Measurements from ENCODE around the gene MACROD2.
"Not testable (repeated sequence)": the region's sequence is repeated elsewhere in the genome, so short reads cannot be mapped to it uniquely, and the experiment has no call there.

MACROD2 gene

DNA sequence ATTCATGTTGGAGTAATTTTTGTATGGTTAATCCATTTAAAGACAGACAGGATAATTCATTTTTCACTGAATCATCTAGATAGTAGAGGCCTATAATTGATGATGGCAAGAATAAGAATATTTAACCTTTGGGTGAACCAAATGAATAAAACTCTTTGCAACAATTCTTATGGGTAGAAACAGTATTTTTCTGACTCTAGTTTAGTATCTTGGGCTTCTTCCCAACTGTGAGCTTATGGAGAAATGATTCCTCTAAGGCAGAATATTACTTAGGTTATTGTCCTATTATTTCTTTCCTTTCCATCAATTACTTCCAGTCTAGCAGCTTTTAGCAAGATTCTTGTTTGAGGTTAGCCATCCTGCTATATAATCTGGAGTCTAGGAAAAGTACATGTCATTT, 1077.0 kb downstream of the MACROD2 start:
- DNase-seq, result no peak

DNA sequence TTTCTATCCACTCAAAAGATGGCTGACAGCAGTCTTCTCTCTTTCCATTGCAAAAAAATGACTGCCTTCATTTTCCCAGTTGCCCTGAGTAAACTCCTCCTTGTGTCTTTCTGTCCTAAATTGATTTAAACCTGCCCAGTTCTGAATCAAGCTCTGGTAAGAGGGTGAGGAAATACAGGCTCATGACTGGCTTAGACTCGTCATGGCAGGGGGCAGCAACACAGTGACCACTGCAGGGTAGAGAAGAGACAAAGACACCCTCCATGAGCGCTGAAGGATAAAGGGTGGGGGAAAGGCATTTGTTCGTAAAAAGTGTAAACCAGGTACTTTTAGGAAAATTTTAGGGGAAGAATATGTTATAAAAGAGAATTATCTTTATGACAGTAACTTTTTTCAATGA, 1080.3 kb downstream of the MACROD2 start:
- no peak for DNase-seq

DNA sequence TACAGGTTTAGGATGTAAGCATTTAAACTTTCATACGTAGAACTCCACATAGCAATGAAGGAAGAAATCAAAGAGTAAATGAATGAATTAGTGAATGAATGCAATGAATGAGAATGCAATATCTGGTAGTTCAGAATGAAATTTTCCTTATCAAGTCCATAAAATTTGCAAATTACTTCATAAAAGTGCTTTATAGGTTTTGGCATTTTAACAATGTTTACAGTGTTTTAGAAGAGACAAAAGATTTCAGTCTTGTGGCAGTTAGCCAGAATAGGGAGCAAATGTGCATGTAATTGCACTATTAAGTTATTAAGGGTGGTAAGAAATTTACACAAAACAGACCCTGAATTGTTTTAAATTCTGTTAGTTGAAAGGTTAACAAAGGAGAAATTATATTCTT, 1081.5 kb downstream of the MACROD2 start:
- DNase-seq, result no peak

DNA sequence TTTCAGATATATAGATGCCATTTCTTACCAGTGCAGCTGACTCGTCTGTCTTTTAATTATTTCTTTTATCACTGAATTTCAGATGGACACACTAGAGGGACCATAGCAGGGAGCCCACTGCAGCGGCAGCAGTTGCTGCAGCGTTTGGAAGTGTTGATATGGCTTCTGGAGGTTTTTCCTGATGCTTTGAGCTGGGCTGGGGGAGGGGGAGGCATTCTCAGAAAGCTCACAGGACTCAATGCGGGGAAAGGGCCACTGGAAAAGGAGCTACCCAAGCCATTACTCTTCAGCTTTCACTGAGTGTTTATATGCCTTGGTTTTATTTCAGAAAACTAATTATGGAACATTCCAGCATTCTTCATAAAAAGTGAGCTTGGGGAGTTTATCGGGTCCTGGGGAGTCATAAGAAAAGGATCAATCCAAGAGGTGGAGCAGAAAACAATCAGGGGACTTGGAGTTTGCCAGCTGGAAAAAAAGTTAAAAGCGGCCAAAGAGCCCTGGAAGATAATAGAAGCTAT, 1082.5 kb downstream of the MACROD2 start:
- DNase-seq, result no peak

DNA sequence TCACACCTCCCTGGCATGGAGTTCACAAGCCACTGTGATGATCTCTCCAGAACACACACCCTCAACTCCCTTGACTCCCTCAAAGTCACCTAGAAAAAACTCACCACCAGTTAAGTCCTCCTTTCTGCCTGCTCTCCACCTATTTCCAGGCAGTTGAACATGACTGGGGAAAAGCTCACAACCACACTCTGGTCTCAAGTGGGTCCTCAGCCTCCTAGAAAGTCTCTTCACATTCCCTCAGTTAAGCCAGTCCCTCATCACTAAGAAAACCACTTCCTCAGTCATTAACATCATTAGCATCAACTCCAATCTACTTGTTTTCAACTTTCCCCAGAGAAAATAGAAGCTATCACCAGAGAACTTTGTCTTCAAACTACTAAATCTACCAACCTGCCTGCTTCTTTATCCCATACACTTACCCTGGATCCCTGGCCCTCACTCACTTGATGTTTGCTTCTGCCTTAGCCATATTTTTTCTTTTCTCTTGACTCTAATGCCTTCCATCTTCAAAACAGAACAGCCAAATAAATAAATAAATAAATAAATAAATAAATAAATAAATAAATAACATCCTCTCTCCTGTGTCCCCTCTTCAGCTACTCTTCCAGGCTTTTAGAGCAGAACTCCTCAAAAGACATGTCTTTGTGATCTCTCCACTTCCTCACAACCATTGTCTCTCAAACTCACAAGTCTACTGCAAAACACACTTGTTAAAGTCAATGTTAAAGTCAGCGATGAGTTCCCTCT, 1084.5 kb downstream of the MACROD2 start:
- DNase-seq, result no peak

DNA sequence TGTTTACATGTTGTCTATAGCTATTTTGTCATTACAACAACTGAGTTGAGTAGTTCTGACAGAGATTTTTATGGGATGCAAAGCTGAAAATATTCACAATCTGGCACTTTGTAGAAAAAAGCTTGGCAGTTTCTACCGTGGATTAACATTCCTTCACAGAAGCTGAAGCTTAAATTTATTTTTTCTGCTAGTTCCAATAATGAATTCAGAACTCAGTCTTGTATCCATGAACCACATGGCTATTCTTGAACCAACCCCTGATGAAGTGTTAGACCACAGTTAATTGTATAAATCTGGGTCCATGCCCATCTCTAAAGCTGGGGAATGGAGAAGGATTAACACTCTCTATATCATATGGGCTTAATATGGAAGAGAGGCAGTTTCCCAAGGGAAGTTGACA, 1085.9 kb downstream of the MACROD2 start:
- no peak for DNase-seq

DNA sequence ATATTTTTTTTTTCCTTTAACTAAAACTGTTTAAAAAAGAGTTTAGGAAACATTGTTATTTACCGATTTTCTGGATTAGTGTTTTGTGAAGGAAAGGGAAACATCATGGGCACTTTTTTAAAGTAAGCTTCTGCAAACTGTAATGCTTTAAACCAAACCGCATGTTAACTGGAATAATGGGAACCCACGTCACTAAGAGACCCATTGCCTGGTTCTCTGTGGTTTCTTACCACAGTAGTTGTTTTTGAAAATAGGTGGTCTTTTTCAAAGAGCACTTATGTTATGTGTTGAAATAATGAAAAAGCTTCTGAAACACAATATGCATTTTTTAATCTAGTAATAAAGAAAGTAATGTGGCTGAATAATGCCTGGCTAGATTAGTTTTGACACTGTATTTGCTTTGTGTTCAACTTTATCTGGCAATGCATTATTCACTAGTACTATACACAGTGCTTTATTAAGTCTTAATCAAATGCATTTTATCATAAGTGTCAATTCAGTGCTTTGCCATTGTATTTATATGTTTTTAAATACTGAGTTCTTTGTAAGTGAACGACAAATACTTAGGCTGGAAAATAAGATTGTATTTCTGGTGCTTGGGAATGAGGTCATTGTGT, 1096.2 kb downstream of the MACROD2 start:
- no peak for DNase-seq

DNA sequence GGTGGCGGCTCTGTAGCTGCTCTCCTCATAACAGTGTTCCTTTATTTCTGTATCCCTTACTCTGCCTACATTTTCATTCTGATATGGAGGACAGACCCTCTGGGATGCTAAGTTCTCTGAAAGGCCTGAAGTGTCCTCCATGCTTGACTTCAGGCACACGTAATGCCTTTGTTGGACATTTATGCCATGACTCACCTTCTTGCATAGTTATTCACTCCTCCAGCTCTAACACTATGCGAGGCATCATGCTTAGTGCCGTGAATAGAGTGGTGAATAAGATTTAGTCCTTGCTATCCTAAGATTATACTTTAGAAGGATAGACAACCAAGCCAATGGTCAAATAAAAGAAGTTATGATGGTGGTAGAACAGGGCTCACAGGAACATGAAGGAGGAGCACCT, 1103.0 kb downstream of the MACROD2 start:
- DNase-seq, result no peak

DNA sequence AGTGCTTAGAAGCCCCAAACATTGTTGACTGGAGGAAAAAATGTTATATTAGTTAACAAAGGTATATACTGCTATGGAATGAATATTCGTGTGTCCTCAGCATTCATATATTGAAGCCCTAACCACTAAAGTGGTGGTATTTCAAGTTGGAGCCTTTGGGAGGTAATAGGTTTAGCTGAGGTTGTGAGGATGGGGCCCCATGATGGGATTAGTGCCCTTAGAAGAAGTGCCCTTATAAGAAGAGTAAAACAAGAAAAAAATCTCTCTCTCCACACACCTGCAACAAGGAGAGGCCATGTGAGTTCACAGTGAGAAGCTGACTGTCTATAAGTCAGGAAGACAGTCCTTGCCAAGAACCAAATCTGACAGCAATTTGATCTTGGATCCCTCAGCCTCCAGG, 1103.8 kb downstream of the MACROD2 start:
- no peak for DNase-seq

DNA sequence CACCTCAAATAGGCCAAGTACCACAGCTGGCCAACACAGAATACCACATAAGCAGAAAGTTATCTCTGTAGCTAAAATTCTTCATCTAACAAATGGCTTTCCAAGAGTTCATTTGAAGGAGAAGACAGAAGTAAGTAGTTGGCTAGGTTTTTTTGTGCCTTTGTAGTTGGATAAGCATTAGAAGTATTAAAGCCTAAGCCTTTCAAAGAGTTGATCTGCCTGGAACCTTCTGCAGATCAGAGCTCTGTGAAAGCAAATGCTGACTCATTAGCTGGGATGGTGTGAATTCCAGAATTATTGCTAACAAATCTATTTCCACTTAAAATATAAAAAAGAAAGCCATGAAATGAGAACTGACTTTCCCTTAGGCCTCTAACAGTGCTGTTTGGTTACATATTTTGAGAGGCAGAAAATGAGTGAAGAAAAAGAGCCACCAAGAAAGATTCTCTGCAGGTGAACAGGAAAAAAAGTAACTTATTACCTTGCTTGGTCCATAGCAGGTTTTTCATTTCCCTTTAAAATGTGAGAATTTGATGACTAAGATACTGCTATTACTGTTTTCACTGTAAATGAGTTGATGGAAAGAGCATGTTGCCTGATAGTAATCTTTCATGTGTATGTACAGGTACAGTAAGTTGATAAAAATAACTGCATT, 1105.3 kb downstream of the MACROD2 start:
- DNase-seq, result no peak

DNA sequence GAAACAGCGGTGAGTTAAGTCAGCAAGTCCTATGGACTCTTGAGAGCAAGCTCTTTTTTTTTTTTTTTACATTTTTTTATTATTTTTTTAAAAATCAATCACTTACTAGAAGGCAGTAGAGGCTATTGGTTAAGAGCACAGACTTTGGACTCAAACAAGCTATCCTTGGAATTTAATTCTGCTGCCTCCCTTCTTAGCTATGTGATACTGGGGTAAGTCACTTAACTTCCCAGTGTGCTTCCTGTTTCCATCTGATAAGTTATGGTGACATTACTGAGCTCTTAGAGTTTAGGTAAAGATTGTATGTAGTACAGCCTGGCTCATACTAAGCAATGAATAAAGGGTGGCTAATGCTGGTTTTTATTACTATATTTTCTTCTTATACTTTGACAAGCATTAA, 1112.6 kb downstream of the MACROD2 start:
- DNase-seq, result no peak

DNA sequence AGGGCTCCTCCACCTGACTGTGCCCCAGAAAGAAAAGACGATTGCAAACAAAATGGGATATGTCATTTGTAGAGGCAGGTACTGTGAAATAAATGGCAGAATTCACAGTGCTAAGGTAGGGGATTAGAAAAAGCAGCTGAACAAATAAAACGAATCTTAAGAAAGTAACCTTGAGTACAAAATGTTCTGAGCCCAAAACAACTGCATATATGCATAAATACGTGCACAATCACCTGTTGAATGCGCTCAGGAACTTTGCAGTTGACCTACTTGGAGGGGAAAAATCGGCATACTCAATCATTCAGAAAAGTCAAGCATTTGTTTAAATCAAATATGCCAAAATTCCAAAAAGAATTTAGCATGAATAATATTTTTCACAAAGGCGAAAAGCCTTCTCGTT, 1114.2 kb downstream of the MACROD2 start:
- no peak for DNase-seq

DNA sequence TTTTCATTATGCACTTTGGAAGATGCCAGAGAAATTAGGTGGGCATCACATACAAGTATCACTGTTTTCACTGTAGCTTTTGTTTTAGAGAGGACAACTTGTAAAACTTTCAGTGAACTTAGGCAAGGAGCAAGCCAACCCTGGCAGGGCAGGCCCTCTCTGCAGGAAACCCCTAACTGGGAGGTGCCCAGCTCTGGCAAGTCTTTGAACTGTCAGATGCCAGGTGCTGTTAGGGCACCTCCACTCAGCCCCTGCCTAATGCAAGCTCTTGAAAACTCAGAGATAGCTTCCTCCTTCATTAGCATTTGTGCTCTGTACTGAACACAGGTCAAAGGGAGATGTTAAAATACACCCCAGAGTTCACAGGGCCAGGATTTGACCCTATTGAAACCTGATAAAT, 1116.3 kb downstream of the MACROD2 start:
- DNase-seq, result no peak

DNA sequence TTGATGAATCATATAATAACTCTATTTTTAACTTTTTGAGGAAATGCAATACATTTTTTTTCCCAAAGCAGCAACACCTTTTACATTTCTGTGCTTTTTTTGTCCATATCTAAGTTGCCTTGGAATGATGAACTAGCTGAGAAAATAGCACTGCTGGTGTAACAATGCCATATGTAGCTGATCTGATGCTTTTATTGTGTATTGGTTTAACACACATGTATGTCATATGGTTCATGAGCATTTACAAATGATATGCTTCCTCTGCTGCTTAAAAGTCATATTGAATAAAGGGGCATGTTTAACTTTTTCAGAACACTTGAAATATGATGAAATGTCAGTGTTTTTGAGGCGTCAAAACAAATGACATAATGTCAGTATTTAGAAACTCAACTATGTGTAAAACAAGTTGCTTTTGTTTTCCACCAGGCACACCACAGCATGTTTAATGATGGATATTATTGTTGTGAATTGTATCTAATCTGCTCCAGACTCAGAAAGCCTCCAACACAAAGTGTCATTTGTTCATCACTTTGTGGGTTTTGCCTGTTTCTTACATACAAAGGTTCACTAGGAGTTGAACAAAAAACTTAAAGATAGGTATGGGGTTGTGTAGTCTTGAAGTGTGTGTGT, 1117.9 kb downstream of the MACROD2 start:
- no peak for DNase-seq

DNA sequence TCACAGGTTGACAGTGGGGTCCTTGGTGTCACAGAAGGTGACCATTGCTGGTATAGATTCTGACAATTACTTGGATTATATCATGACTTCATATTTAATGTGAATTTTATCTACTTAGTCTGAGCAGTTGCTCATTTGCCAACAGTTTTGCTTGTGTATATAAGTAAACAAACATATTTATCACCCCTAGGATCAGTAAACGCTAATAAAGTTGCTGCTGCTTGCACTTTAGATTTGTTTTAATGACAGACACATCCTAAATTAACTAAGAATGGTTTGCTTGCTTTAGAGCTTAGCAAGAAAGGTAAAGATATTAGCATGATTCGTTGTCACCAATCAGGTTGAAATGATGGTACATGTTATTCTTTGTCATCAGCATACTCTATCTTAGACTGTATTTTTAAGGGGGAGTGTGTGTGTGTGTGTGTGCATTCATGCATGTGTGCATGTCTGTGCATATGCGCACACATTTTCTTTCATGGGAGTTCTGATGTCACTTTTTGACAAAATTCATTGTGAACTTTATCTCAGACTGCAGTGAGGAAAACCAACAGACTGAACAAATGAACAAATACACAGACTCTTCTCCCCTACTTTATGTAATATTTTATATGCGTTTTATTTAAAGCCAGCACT, 1124.7 kb downstream of the MACROD2 start:
- no peak for DNase-seq

DNA sequence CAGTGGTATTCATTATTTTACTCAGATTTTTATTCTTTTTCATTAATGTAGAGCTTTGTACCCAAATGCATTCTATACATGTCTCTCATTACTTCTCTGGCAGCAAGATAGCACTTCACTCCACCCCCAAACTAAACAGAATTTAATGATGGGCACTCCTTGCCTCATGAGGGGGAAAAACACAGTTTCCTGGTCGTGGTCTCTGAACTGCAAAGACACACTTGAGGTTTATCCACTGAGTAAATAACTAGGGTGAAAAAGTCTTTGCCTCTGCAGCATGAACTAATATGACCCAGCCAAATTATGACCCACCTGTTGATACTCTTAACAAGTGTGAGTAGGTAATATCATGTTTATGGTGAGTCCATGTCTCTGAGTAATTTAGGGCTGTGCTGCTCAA, 1127.3 kb downstream of the MACROD2 start:
- DNase-seq, result no peak

DNA sequence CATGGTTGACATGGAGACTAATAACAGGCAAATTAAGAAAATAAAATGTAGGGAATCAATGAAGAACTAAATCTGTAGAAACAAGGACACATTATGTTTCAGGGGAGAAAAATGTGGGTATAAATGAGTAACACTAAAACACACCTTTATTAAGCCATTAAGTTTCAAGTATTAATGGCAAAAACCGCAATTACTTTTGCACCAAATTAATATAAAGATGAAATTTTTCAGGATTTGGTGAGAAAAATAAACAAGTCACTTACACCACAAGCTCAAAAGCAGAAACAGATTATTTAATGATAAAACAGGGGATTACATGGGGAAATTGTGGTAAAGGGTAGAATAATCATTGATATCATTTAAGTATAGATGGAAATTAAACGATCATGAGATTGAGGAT, 1135.9 kb downstream of the MACROD2 start:
- DNase-seq, result no peak

DNA sequence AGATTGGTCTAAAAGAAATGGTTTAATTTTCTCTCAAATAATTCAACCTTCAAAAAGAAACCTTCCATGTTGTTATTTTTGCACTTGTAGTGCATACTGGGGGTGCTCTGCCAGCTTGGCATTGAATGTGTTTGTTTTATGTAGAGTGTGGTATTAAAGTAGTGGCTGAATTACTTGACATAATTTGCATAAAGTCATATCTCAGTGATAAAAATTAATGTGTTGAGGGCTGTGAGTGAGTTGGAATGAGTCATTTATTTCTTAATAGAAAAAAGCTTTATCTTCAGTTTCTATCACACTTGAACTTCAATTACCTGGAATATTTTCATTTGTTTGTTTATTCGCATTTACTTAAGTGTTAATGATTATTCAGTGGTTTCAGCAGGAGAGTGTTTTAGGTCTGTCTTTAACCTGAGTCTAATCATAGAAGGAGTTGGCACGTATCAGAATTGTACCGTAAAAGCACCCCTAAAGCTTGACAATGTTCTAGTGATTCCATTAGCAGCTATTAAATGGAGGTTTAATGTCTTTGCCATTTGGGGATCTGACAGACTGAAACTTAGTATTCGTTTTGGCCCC, 1143.3 kb downstream of the MACROD2 start:
- no peak for DNase-seq

DNA sequence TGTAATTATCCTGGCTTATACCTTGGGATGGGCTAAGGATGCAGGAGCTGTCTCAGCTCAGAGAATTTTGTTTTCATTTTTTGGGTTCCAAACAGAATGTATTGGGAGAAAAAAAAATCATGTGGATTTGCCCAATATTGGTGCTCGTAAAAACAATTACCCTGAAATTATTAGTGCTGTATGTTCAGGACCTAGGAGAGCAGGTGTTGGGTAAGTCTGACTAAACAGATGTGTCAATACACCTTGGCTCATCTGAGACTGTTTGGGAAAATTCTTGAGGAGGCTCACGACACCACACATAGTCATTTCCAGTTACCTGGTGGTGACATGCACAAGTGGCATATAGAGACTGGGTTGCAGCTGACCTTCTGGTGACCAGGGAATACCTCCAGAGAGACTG, 1144.2 kb downstream of the MACROD2 start:
- no peak for DNase-seq

DNA sequence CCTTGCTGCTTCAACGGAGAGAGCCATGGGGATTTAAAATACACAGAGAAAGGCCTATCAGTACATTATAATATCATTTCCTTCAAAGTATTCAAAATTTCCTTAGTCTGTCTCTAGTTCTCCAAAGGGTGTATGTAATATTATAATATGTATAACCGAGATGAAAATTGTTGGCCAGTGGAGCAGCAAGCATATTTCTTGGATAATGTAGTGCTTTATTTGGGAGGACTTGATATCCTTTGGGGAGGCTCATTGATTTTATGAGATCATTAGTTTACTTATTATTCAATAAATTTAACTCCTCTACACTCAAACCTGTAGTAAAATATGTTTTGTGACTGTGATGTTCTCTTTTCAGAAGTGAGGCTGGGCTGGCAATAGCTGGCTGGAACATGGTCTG, 1145.0 kb downstream of the MACROD2 start:
- no peak for DNase-seq

DNA sequence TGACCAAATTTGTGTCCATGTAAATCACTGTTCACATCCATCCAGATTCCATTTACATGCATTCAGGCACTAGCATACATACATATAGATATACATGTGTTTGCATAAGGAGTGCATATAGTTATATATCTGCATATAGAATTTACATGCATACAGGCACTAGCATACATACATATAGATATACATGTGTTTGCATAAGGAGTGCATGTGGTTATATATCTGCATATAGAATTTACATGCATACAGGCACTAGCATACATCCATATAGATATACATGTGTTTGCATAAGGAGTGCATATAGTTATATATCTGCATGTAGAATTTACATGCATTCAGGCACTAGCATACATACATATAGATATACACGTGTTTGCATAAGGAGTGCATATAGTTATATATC, 1145.6 kb downstream of the MACROD2 start:
- not testable (repeated sequence) for DNase-seq

Measured in anterior cingulate cortex (tissue), 58 donors.